Measurements from ENCODE around the gene DDX49.
A peak's percentile ranks its signal among the peaks of the same experiment; 100 is the strongest.

Gene DDX49

GRCh38 chr19:18954094-18954493, 34.6 kb downstream of the DDX49 start:
- Histone ChIP-seq H3K9ac (ENCODE audit: low read depth, low read length) (no peak overlapping the region), H3K4me3 (ENCODE audit: low read depth, low read length) (no peak overlapping the region), H3K4me1 (ENCODE audit: control insufficient read depth, insufficient read depth, low read length) (no peaks in the 10 kb centered on the region), H3K9me3 (ENCODE audit: control insufficient read depth, insufficient read depth, low read length) (no peaks in the 10 kb centered on the region), H3K27me3 (ENCODE audit: control insufficient read depth, insufficient read depth, low read length) (no peaks in the 10 kb centered on the region), H3K36me3 (ENCODE audit: control insufficient read depth, insufficient read depth, low read length) (no peaks in the 10 kb centered on the region)

DNA sequence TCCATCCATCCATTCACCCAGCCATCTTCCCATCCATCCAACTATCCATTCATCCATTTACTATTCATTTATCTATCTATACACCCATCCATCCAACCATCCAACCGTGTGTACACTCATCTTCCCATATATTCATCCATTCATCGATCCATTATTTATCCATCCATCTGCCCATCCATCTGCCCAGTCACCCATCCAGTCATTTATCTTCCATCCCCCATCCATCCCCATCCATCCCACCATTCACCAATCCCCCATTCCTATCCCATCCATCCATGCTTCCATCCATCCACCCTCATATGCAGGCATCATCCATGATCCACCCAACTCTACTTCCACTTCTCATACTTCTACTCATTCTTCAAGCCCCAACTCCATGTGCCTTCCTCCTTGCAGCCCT, 35.5 kb downstream of the DDX49 start:
- no peaks in the 10 kb centered on the region for H3K4me1 ChIP-seq (ENCODE audit: control insufficient read depth, insufficient read depth, low read length)
- H3K36me3 ChIP-seq (ENCODE audit: control insufficient read depth, insufficient read depth, low read length) = no peaks in the 10 kb centered on the region
- H3K9ac ChIP-seq (ENCODE audit: low read depth, low read length) = no peak overlapping the region
- no peaks in the 10 kb centered on the region for H3K27me3 ChIP-seq (ENCODE audit: control insufficient read depth, insufficient read depth, low read length)
- H3K4me3 ChIP-seq (ENCODE audit: low read depth, low read length) = no peak overlapping the region
- no peaks in the 10 kb centered on the region for H3K9me3 ChIP-seq (ENCODE audit: control insufficient read depth, insufficient read depth, low read length)

GRCh38 chr19:18960370-18960769, 40.9 kb downstream of the DDX49 start:
- Histone ChIP-seq H3K36me3 (ENCODE audit: control insufficient read depth, insufficient read depth, low read length) (no peaks in the 10 kb centered on the region), H3K4me1 (ENCODE audit: control insufficient read depth, insufficient read depth, low read length) (no peaks in the 10 kb centered on the region), H3K27me3 (ENCODE audit: control insufficient read depth, insufficient read depth, low read length) (no peaks in the 10 kb centered on the region), H3K9me3 (ENCODE audit: control insufficient read depth, insufficient read depth, low read length) (no peaks in the 10 kb centered on the region), H3K9ac (ENCODE audit: low read depth, low read length) (no peak overlapping the region), H3K4me3 (ENCODE audit: low read depth, low read length) (no peak overlapping the region)

GRCh38 chr19:18961767-18962620, 42.5 kb downstream of the DDX49 start:
- no peaks in the 10 kb centered on the region for H3K9me3 ChIP-seq (ENCODE audit: control insufficient read depth, insufficient read depth, low read length)
- H3K27me3 ChIP-seq (ENCODE audit: control insufficient read depth, insufficient read depth, low read length) = no peaks in the 10 kb centered on the region
- peaks cover 4% of the 10 kb centered on the region for H3K4me1 ChIP-seq (ENCODE audit: control insufficient read depth, insufficient read depth, low read length)
- peak overlapping the region; percentile 18 for H3K4me3 ChIP-seq (ENCODE audit: low read depth, low read length)
- no peaks in the 10 kb centered on the region for H3K36me3 ChIP-seq (ENCODE audit: control insufficient read depth, insufficient read depth, low read length)
- H3K9ac ChIP-seq (ENCODE audit: low read depth, low read length) = no peak overlapping the region

DNA sequence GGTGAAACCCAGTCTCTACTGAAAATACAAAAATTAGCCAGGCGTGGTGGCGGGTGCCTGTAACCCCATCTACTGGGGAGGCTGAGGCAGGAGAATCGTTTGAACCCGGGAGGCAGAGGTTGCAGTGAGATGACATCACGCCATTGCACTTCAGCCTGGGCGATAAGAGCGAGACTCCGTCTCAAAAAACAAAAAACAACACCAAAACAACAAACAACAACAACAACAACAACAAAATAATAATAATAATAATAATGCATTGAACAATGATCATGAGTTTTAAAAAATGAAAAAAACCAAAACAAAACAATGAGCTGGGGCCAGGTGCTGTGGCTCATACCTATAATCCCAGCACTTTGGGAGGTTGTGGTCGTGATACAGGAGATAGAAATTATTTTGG, 44.6 kb downstream of the DDX49 start:
- H3K4me3 ChIP-seq (ENCODE audit: low read depth, low read length) = no peak overlapping the region
- no peaks in the 10 kb centered on the region for H3K9me3 ChIP-seq (ENCODE audit: control insufficient read depth, insufficient read depth, low read length)
- no peaks in the 10 kb centered on the region for H3K27me3 ChIP-seq (ENCODE audit: control insufficient read depth, insufficient read depth, low read length)
- H3K9ac ChIP-seq (ENCODE audit: low read depth, low read length) = no peak overlapping the region
- H3K36me3 ChIP-seq (ENCODE audit: control insufficient read depth, insufficient read depth, low read length) = no peaks in the 10 kb centered on the region
- peaks cover 6% of the 10 kb centered on the region for H3K4me1 ChIP-seq (ENCODE audit: control insufficient read depth, insufficient read depth, low read length)

- peaks cover 6% of the 10 kb centered on the region for H3K4me1 ChIP-seq (ENCODE audit: control insufficient read depth, insufficient read depth, low read length)
- no peaks in the 10 kb centered on the region for H3K9me3 ChIP-seq (ENCODE audit: control insufficient read depth, insufficient read depth, low read length)
- H3K27me3 ChIP-seq (ENCODE audit: control insufficient read depth, insufficient read depth, low read length) = no peaks in the 10 kb centered on the region
- H3K9ac ChIP-seq (ENCODE audit: low read depth, low read length) = no peak overlapping the region
- H3K36me3 ChIP-seq (ENCODE audit: control insufficient read depth, insufficient read depth, low read length) = no peaks in the 10 kb centered on the region
- no peak overlapping the region for H3K4me3 ChIP-seq (ENCODE audit: low read depth, low read length)
Observed at GRCh38 chr19:18966307-18966706, 46.8 kb downstream of the DDX49 start.

- Histone ChIP-seq H3K27me3 (ENCODE audit: control insufficient read depth, insufficient read depth, low read length) (no peaks in the 10 kb centered on the region), H3K36me3 (ENCODE audit: control insufficient read depth, insufficient read depth, low read length) (no peaks in the 10 kb centered on the region), H3K9me3 (ENCODE audit: control insufficient read depth, insufficient read depth, low read length) (no peaks in the 10 kb centered on the region), H3K4me3 (ENCODE audit: low read depth, low read length) (no peak overlapping the region), H3K9ac (ENCODE audit: low read depth, low read length) (no peak overlapping the region), H3K4me1 (ENCODE audit: control insufficient read depth, insufficient read depth, low read length) (peaks cover 6% of the 10 kb centered on the region)
Observed at GRCh38 chr19:18967358-18968146, 48.0 kb downstream of the DDX49 start.

- H3K9me3 ChIP-seq (ENCODE audit: control insufficient read depth, insufficient read depth, low read length) = no peaks in the 10 kb centered on the region
- no peak overlapping the region for H3K9ac ChIP-seq (ENCODE audit: low read depth, low read length)
- H3K4me3 ChIP-seq (ENCODE audit: low read depth, low read length) = no peak overlapping the region
- no peaks in the 10 kb centered on the region for H3K27me3 ChIP-seq (ENCODE audit: control insufficient read depth, insufficient read depth, low read length)
- peaks cover 6% of the 10 kb centered on the region for H3K4me1 ChIP-seq (ENCODE audit: control insufficient read depth, insufficient read depth, low read length)
- H3K36me3 ChIP-seq (ENCODE audit: control insufficient read depth, insufficient read depth, low read length) = no peaks in the 10 kb centered on the region
Observed at GRCh38 chr19:18969931-18970659, 50.6 kb downstream of the DDX49 start.

- no peak overlapping the region for H3K9ac ChIP-seq (ENCODE audit: low read depth, low read length)
- no peaks in the 10 kb centered on the region for H3K36me3 ChIP-seq (ENCODE audit: control insufficient read depth, insufficient read depth, low read length)
- H3K4me3 ChIP-seq (ENCODE audit: low read depth, low read length) = no peak overlapping the region
- H3K9me3 ChIP-seq (ENCODE audit: control insufficient read depth, insufficient read depth, low read length) = no peaks in the 10 kb centered on the region
- H3K4me1 ChIP-seq (ENCODE audit: control insufficient read depth, insufficient read depth, low read length) = no peaks in the 10 kb centered on the region
- H3K27me3 ChIP-seq (ENCODE audit: control insufficient read depth, insufficient read depth, low read length) = no peaks in the 10 kb centered on the region
Observed at GRCh38 chr19:18972301-18972811, 52.8 kb downstream of the DDX49 start.

DNA sequence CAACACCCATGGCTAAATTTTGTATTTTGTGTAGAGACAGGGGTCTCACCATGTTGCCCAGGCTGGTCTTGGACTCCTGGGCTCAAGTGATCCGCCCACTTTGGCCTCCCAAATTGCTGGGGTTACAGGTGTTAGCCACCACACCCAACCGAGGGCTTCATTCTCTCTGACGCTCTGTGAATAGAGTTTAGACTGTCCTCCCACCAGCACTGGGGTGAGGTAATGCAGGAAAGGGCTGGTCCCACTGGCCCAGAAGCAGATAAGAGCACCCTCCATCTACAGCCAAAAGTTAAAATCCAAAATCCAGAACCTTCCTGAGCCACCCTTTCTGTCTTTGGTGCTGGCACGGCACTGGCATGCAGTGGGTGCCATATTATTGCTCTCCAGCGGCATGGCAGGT, 53.3 kb downstream of the DDX49 start:
- Histone ChIP-seq H3K4me3 (ENCODE audit: low read depth, low read length) (no peak overlapping the region), H3K27me3 (ENCODE audit: control insufficient read depth, insufficient read depth, low read length) (no peaks in the 10 kb centered on the region), H3K4me1 (ENCODE audit: control insufficient read depth, insufficient read depth, low read length) (no peaks in the 10 kb centered on the region), H3K36me3 (ENCODE audit: control insufficient read depth, insufficient read depth, low read length) (no peaks in the 10 kb centered on the region), H3K9me3 (ENCODE audit: control insufficient read depth, insufficient read depth, low read length) (no peaks in the 10 kb centered on the region), H3K9ac (ENCODE audit: low read depth, low read length) (no peak overlapping the region)

DNA sequence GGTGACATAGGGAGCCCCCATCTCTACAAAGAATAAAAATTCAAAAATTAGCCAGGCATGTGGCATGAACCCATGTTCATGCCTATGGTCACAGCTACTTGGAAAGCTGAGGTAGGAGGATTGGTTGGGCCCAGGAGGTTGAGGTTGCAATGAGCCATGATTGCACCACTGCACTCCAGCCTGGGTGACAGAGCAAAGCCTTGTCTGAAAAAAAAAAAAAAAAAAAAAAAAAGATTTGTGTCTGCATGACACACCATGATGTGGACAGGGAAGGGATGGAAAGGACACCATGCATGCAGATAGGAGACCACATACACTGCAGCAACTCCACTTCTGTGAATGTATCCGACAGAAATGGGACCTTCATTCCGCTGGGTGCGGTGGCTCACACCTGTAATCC, 55.5 kb downstream of the DDX49 start:
- H3K4me1 ChIP-seq (ENCODE audit: control insufficient read depth, insufficient read depth, low read length) = no peaks in the 10 kb centered on the region
- H3K4me3 ChIP-seq (ENCODE audit: low read depth, low read length) = no peak overlapping the region

More for the DNA sequence above, 55.5 kb downstream of the DDX49 start:
- H3K36me3 ChIP-seq (ENCODE audit: control insufficient read depth, insufficient read depth, low read length) = no peaks in the 10 kb centered on the region
- H3K27me3 ChIP-seq (ENCODE audit: control insufficient read depth, insufficient read depth, low read length) = no peaks in the 10 kb centered on the region
- no peak overlapping the region for H3K9ac ChIP-seq (ENCODE audit: low read depth, low read length)
- no peaks in the 10 kb centered on the region for H3K9me3 ChIP-seq (ENCODE audit: control insufficient read depth, insufficient read depth, low read length)

Measured in iPS-15b (cell line).